ENCODE measurements around the gene LDLRAD4. TPM values are rescaled to one million over a fixed set of nuclear protein-coding genes. Genes with fewer than 3 reads are reported as not detected.

Gene LDLRAD4
- total RNA-seq, 1 donor from 2014 or later, result 20.4 TPM

DNA sequence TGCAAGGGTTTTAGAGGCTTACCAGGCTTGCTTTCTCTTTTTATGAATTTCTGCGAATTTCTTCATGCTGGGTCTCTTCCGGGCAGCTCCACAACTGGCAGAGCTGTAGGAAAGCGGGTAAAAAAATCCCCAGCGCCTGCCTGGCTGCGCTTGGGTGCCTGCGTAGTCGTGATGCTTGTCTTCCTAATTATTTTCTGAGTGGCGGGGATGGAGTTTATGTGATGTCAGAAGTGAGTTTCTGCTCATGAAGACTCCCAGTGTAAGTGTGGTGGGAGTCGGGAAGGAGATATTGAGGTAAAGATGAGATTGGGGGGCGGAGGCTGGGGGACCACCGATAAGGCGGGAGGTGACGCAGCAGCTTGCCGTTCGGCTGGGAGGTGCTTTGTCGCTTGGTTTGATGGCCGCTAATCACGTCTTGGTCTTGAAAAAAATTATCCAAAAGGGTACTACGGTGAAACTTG lies 229.8 kb downstream of the LDLRAD4 start:
- H3K27me3 Mint-ChIP-seq (ENCODE audit: unreplicated experiment), result peaks cover 1% of the 10 kb centered on the region
- H3K27ac Mint-ChIP-seq (ENCODE audit: unreplicated experiment), result peak overlapping the region; percentile 91
- H3K36me3 Mint-ChIP-seq (ENCODE audit: unreplicated experiment), result no peaks in the 10 kb centered on the region
- DNase-seq (ENCODE audit: extremely low spot score, unreplicated experiment), result no peak
- TF ChIP-seq, protein P1, sequence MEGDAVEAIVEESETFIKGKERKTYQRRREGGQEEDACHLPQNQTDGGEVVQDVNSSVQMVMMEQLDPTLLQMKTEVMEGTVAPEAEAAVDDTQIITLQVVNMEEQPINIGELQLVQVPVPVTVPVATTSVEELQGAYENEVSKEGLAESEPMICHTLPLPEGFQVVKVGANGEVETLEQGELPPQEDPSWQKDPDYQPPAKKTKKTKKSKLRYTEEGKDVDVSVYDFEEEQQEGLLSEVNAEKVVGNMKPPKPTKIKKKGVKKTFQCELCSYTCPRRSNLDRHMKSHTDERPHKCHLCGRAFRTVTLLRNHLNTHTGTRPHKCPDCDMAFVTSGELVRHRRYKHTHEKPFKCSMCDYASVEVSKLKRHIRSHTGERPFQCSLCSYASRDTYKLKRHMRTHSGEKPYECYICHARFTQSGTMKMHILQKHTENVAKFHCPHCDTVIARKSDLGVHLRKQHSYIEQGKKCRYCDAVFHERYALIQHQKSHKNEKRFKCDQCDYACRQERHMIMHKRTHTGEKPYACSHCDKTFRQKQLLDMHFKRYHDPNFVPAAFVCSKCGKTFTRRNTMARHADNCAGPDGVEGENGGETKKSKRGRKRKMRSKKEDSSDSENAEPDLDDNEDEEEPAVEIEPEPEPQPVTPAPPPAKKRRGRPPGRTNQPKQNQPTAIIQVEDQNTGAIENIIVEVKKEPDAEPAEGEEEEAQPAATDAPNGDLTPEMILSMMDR (IDR thresholded peaks at IDR 0.05), result no peak
- no peak overlapping the region for H3K4me3 Mint-ChIP-seq (ENCODE audit: unreplicated experiment)
- peaks cover 58% of the 10 kb centered on the region for H3K4me1 Mint-ChIP-seq (ENCODE audit: unreplicated experiment)
- H3K9me3 Mint-ChIP-seq (ENCODE audit: unreplicated experiment), result no peaks in the 10 kb centered on the region

DNA sequence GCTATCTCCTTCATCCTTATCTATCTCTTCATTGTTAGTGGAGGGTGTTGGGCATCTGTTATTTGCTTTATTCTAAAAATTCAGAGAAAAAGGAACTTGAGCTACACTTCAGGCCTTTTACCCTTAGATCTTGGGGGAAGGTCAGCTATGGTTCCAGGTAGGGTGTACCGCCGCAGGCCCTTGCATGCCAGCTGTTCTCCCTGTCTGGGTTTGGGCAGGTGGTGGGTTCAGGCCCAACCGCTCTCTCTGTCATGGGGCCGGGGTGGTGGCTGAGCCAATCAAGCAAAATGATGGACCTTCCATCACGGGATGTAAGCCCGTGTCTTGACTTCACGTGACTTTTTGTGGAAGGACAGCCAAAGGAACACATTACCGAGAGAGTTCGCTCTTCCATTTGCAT lies 231.1 kb downstream of the LDLRAD4 start:
- H3K4me1 Mint-ChIP-seq (ENCODE audit: unreplicated experiment), result peaks cover 59% of the 10 kb centered on the region
- H3K9me3 Mint-ChIP-seq (ENCODE audit: unreplicated experiment), result no peaks in the 10 kb centered on the region
- TF ChIP-seq, protein P1 (IDR thresholded peaks at IDR 0.05), result no peak
- peak overlapping the region; percentile 11 for H3K27ac Mint-ChIP-seq (ENCODE audit: unreplicated experiment)
- no peak for DNase-seq (ENCODE audit: extremely low spot score, unreplicated experiment)
- H3K4me3 Mint-ChIP-seq (ENCODE audit: unreplicated experiment), result no peak overlapping the region
- no peaks in the 10 kb centered on the region for H3K36me3 Mint-ChIP-seq (ENCODE audit: unreplicated experiment)
- H3K27me3 Mint-ChIP-seq (ENCODE audit: unreplicated experiment), result no peaks in the 10 kb centered on the region

DNA sequence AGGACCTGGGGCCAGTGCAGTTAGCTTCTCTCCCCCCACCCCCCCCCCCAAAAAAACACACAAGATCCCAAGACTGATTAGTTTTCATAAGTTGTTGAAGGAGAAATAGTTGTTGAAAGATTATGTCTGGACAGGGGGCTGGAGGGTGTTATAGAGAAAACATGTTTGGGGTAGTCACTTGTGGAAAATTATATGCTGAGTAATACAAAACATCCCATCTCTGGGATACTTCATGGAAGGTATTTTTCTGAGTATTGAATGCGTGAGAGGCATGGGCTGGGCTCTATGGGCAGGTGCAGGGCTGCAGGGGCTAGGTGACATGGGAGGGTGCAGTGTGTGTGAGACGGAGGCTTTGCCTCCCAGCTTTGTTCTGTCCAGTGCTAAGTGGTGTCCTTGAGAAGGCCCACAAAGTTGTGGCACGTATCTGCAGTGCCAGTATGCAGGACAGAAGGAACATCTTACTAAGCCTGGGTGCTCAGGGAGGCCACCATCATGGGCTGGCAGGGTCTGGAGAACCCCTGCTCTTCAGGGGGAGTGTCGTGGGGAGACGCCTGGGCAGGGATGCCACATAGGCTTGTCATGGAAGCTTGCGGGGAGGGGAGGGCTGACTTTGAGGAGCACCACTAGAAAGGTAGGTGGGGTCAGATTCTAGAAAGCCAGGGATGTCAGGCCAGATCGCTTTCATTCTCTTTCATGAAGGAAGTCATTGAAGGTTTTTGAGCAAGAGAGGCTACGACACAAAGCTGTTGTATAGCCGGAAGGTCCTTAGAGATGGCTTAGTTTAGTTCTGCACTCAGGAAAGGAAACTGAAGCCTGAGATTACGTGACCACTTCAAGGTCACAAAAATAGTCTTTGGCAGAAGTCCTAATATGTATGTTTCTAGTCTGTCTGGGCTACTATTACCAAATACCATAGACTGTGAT lies 232.0 kb downstream of the LDLRAD4 start:
- H3K27me3 Mint-ChIP-seq (ENCODE audit: unreplicated experiment), result no peaks in the 10 kb centered on the region
- TF ChIP-seq, protein P1 (IDR thresholded peaks at IDR 0.05), result no peak
- H3K4me1 Mint-ChIP-seq (ENCODE audit: unreplicated experiment), result peaks cover 59% of the 10 kb centered on the region
- no peaks in the 10 kb centered on the region for H3K36me3 Mint-ChIP-seq (ENCODE audit: unreplicated experiment)
- H3K4me3 Mint-ChIP-seq (ENCODE audit: unreplicated experiment), result no peak overlapping the region
- no peak for DNase-seq (ENCODE audit: extremely low spot score, unreplicated experiment)
- H3K9me3 Mint-ChIP-seq (ENCODE audit: unreplicated experiment), result no peaks in the 10 kb centered on the region
- H3K27ac Mint-ChIP-seq (ENCODE audit: unreplicated experiment), result peak overlapping the region; percentile 46

DNA sequence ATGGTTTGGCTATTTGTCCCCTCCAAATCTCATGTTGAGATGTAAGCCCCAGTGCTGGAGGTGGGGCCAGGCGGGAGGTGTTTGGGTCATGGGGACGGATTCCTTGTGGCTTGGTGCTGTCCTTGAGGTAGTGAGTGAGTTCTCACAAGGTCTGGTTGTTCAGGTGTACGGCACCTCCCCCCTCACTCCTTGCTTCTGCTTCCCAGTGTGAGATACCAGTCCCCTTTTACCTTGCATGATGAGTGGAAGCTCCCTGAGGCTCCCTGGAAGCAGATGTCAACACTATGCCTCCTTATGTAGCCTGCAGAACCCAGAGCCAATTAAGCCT lies 232.6 kb downstream of the LDLRAD4 start:
- no peak overlapping the region for H3K4me3 Mint-ChIP-seq (ENCODE audit: unreplicated experiment)
- H3K4me1 Mint-ChIP-seq (ENCODE audit: unreplicated experiment), result peaks cover 57% of the 10 kb centered on the region
- TF ChIP-seq, protein P1 (IDR thresholded peaks at IDR 0.05), result no peak
- H3K27me3 Mint-ChIP-seq (ENCODE audit: unreplicated experiment), result no peaks in the 10 kb centered on the region
- no peak overlapping the region for H3K27ac Mint-ChIP-seq (ENCODE audit: unreplicated experiment)
- DNase-seq (ENCODE audit: extremely low spot score, unreplicated experiment), result no peak
- H3K9me3 Mint-ChIP-seq (ENCODE audit: unreplicated experiment), result no peaks in the 10 kb centered on the region
- no peaks in the 10 kb centered on the region for H3K36me3 Mint-ChIP-seq (ENCODE audit: unreplicated experiment)

DNA sequence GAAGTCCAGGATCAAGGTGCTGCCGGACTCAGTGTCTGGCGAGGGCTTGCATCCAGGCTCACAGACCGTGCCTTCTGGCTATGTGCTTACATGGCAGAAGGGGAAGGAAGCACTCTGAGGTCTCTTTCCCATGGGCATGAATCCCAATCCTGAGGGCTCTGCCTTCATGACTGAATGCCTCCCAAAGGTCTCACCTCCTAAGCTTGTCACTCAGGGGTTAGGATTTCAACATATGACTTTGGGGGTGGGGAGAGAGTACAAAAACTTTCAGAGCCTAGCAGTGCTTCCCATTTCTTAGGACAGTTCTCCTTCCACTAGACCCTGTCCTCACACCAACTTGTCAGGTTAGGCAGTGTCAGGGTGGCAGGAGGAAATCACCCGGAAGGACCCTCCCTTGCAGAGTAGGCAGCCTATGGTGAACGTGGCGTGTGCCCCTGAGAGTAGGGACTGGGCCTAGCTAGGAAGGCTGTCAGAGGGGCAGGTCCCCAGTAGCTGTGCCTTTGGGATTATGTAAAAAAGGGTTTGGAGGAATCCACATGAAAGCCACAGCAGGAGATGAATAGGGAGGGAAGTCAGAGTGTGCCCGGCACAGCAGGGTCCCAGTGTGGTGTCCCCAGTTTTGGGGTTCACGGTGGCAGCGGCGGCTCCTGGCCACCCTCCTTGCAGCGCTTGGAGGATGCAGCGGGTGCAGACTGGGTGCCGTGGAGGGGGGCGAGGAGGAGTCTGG lies 233.3 kb downstream of the LDLRAD4 start:
- Mint-ChIP-seq H3K36me3 (ENCODE audit: unreplicated experiment) (no peaks in the 10 kb centered on the region), H3K27me3 (ENCODE audit: unreplicated experiment) (no peaks in the 10 kb centered on the region)
- TF ChIP-seq, protein P1 (IDR thresholded peaks at IDR 0.05), result no peak

More for the DNA sequence above, 233.3 kb downstream of the LDLRAD4 start:
- Mint-ChIP-seq H3K4me3 (ENCODE audit: unreplicated experiment) (no peak overlapping the region), H3K9me3 (ENCODE audit: unreplicated experiment) (no peaks in the 10 kb centered on the region), H3K4me1 (ENCODE audit: unreplicated experiment) (peaks cover 51% of the 10 kb centered on the region), H3K27ac (ENCODE audit: unreplicated experiment) (peak overlapping the region; percentile 40)
- DNase-seq (ENCODE audit: extremely low spot score, unreplicated experiment), result no peak
